Measurements from ENCODE around the gene TPR.

GRCh38 chr1:186286615-186287315 lies 88.3 kb downstream of the TPR start:
- TF ChIP-seq POLR2A (IDR thresholded peaks at IDR 0.05), result no peak
- TF ChIP-seq CTCF (IDR thresholded peaks at IDR 0.05), result no peak
